Esophagus muscularis mucosa (tissue), 4 donors: ENCODE data around the gene PRDM1. TPM values are rescaled to one million over a fixed set of nuclear protein-coding genes. Genes with fewer than 3 reads are reported as not detected.
A peak's percentile ranks its signal among the peaks of the same experiment; 100 is the strongest.

Source experiments
- DNase-seq: peaks from one replicate; pipeline ENCODE4 v3.0.0-alpha.2; 2017; ENCODE audit errors: extremely low spot score
- H3K27ac ChIP-seq, 4 donors: fragments of 200-600 bp; sonication (generic); replicated peaks in 1 of 4; 1 replicate in 3 of 4; 2 replicates in 1 of 4; pipeline ENCODE4 v1.5.1; 2016 to 2019; ENCODE audit warnings: mild to moderate bottlenecking in 1 of 4
- H3K27me3 ChIP-seq, 4 donors: fragments of 200-600 bp; sonication (generic); one replicate each; pipeline versions ENCODE4 v1.5.1 to v1.6.0; 2016 to 2019
- H3K36me3 ChIP-seq, 4 donors: fragments of 200-600 bp; sonication (generic); one replicate each; pipeline ENCODE4 v1.5.1; 2016 to 2019
- H3K4me1 ChIP-seq, 4 donors: fragments of 200-600 bp; sonication (generic); one replicate each; pipeline ENCODE4 v1.5.1; 2016 to 2019
- H3K4me3 ChIP-seq, 4 donors: fragments of 200-600 bp; sonication (generic); 1 replicate in 2 of 4; 2 replicates in 2 of 4; pipeline ENCODE4 v1.5.1; 2016 to 2019; ENCODE audit warnings: mild to moderate bottlenecking in 4 of 4, moderate library complexity in 1 of 4
- H3K9me3 ChIP-seq, 4 donors: fragments of 200-600 bp; sonication (generic); 1 replicate in 3 of 4; 2 replicates in 1 of 4; pipeline ENCODE4 v1.5.1; 2016 to 2019
- EP300 ChIP-seq: sonication (generic); formaldehyde crosslinking; IDR thresholded peaks from one replicate; pipeline ENCODE4 v1.6.1; 2017; ENCODE audit warnings: antibody characterized with exemption
- POLR2A ChIP-seq: fragments of 450-650 bp; IDR thresholded peaks from one replicate; pipeline ENCODE4 v1.6.1; 2017; ENCODE audit warnings: antibody characterized with exemption, moderate library complexity, mild to moderate bottlenecking, low read depth
- POLR2AphosphoS5 ChIP-seq, 2 donors: sonication (generic); formaldehyde crosslinking; IDR thresholded peaks; one replicate each; pipeline ENCODE4 v1.6.1; 2017; ENCODE audit warnings: antibody characterized with exemption in 2 of 2
- WGBS: methylation state at CpG from one replicate; pipeline ENCODE4 v1.1.5; 2018; 5-methylcytosine and 5-hydroxymethylcytosine counted together
- intact Hi-C: fragments of 100-400 bp; cut with DNase I; formaldehyde crosslinking; loops from one replicate; pipeline ENCODE4 v1.15.1; 2023
- total RNA-seq, 4 donors: library from RNA; depleted of rRNA; stranded (reverse); fragments of >200 nt; gene quantifications; one replicate each; pipeline versions ENCODE4 v1.1.0 to v1.2.1, GENCODE V29; 2016
- TF ChIP-seq, protein P1 (sequence below), 3 experiments: fragments of 200-600 bp in 2 of 3; fragments of 450-650 bp in 1 of 3; sonication (generic) in 2 of 3; IDR thresholded peaks; one replicate each; pipeline ENCODE4 v1.5.1; 2017 to 2019; ENCODE audit warnings: antibody characterized with exemption in 3 of 3, mild to moderate bottlenecking in 2 of 3, moderate library complexity in 1 of 3

PRDM1 gene
- total RNA-seq, 4 donors from 2014 or later, result 1.8 to 5.1 (median 2.3) TPM

DNA sequence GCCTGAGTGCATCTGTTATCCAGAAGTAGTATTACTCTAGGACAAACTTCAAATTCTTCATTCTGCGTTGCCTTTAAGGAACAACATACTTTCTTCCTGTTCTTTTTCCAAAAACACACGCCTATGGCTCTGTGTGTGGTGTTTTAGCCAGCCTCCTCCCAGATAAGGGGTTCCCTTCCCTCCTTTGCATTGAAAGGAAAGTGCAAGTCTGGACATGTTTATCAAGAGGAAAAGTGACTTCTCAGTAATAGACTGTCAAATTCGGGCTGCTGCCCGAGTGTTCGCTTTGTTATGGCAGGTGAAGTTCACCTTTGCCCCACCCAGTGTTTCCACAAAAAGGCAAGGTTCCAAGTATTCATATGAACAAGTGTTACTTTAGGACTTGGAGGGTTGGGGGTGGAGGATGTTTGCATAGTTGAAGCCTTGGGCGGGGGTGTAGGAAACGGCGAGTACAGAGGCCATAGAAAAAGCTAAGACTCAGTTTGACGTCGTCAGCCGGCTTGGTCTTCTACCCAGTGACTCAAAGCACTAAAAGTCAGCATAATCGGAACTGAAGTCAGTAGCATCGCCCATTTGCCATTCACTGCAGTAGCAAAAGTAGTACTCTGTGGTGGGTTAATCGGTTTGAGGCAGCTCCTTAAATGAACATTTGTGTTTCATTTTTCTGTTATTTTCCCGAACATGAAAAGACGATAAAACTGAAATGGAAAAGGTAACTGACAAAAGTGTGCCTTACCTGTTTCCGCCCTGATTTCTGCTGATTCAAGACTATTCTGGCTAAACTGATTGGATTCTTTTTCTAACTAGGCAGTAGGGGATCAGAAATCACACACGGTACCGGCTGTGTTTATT lies 12.5 kb downstream of the PRDM1 start:
- Histone ChIP-seq H3K4me1 (peaks cover 2 to 19% (median 11%) of the 10 kb centered on the region in 4 donors), H3K27ac (peak overlapping the region; percentile 54 to 74 (median 58)), H3K36me3 (no peaks in the 10 kb centered on the region), H3K27me3 (peaks cover 0 to 37% (median 8%) of the 10 kb centered on the region in 4 donors), H3K9me3 (no peaks in the 10 kb centered on the region), H3K4me3 (peak overlapping the region; percentile 43 to 55 (median 46))
- intact Hi-C loops, result no loop called here
- TF ChIP-seq POLR2AphosphoS5 (IDR thresholded peaks at IDR 0.05) (peak; percentile 38 to 53), POLR2A (no peak)
- WGBS, result 28% methylated on average over 19 of the region's 19 CpGs
- DNase-seq, result peak; percentile 91

GRCh38 chr6:106099235-106099537 lies 13.1 kb downstream of the PRDM1 start:
- H3K4me3 ChIP-seq, result peak overlapping the region; percentile 43 to 55 (median 46)
- TF ChIP-seq, protein P1, sequence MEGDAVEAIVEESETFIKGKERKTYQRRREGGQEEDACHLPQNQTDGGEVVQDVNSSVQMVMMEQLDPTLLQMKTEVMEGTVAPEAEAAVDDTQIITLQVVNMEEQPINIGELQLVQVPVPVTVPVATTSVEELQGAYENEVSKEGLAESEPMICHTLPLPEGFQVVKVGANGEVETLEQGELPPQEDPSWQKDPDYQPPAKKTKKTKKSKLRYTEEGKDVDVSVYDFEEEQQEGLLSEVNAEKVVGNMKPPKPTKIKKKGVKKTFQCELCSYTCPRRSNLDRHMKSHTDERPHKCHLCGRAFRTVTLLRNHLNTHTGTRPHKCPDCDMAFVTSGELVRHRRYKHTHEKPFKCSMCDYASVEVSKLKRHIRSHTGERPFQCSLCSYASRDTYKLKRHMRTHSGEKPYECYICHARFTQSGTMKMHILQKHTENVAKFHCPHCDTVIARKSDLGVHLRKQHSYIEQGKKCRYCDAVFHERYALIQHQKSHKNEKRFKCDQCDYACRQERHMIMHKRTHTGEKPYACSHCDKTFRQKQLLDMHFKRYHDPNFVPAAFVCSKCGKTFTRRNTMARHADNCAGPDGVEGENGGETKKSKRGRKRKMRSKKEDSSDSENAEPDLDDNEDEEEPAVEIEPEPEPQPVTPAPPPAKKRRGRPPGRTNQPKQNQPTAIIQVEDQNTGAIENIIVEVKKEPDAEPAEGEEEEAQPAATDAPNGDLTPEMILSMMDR (IDR thresholded peaks at IDR 0.05), result no peak
- no peak for TF ChIP-seq POLR2AphosphoS5 (IDR thresholded peaks at IDR 0.05)
- TF ChIP-seq EP300, result no peak
- TF ChIP-seq POLR2A, result no peak
- H3K27me3 ChIP-seq, result peaks cover 0 to 37% (median 8%) of the 10 kb centered on the region in 4 donors
- peaks cover 2 to 19% (median 11%) of the 10 kb centered on the region in 4 donors for H3K4me1 ChIP-seq
- 35% methylated on average over 6 of the region's 7 CpGs for WGBS
- no peaks in the 10 kb centered on the region for H3K9me3 ChIP-seq
- DNase-seq, result peak; percentile 83
- H3K36me3 ChIP-seq, result no peaks in the 10 kb centered on the region
- intact Hi-C loops, result no loop called here
- H3K27ac ChIP-seq, result peak overlapping the region in 2 of 4 donors; percentile 59 to 74

GRCh38 chr6:106100755-106101154 lies 14.6 kb downstream of the PRDM1 start:
- 95% methylated on average over 9 of the region's 9 CpGs for WGBS
- intact Hi-C loops, result no loop called here
- no peak overlapping the region for H3K4me3 ChIP-seq
- H3K36me3 ChIP-seq, result peaks cover 0 to 9% (median 7%) of the 10 kb centered on the region in 4 donors
- H3K27ac ChIP-seq, result no peak overlapping the region
- peak; percentile 60 for DNase-seq
- peaks cover 2 to 19% (median 11%) of the 10 kb centered on the region in 4 donors for H3K4me1 ChIP-seq
- peaks cover 0 to 39% (median 8%) of the 10 kb centered on the region in 4 donors for H3K27me3 ChIP-seq
- TF ChIP-seq POLR2AphosphoS5 (IDR thresholded peaks at IDR 0.05) (no peak), EP300 (no peak), POLR2A (no peak)
- TF ChIP-seq, protein P1 (IDR thresholded peaks at IDR 0.05), result no peak
- H3K9me3 ChIP-seq, result no peaks in the 10 kb centered on the region

DNA sequence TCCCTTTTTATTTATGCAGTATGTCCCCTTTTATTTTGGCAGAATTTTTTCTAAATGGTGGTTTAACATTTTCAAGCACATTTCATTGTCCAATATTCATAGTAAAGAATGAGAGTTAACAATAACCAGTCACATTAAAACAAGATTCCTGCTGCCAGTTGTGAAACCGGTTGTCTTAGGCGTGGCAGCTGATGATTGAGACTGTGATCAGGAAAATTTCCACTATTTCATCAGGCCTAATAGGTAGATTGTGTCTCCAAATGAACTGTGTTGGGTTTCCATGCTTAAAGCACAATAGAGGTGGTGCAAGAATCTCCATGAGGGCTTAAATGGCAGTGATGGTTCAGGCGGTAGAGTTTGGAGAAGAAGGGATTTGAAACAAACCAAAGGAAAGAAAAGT lies 15.3 kb downstream of the PRDM1 start:
- WGBS, result 89% methylated on average over 3 of the region's 3 CpGs
- H3K9me3 ChIP-seq, result no peaks in the 10 kb centered on the region
- no peak for TF ChIP-seq EP300
- no peak for TF ChIP-seq POLR2AphosphoS5 (IDR thresholded peaks at IDR 0.05)
- TF ChIP-seq POLR2A, result no peak
- TF ChIP-seq, protein P1 (IDR thresholded peaks at IDR 0.05), result no peak
- H3K4me3 ChIP-seq, result no peak overlapping the region
- peaks cover 0 to 32% (median 8%) of the 10 kb centered on the region in 4 donors for H3K27me3 ChIP-seq
- H3K27ac ChIP-seq, result no peak overlapping the region
- peaks cover 0 to 15% (median 9%) of the 10 kb centered on the region in 4 donors for H3K36me3 ChIP-seq
- intact Hi-C loops, result no loop called here
- peak; percentile 8 for DNase-seq
- peaks cover 2 to 19% (median 11%) of the 10 kb centered on the region in 4 donors for H3K4me1 ChIP-seq

DNA sequence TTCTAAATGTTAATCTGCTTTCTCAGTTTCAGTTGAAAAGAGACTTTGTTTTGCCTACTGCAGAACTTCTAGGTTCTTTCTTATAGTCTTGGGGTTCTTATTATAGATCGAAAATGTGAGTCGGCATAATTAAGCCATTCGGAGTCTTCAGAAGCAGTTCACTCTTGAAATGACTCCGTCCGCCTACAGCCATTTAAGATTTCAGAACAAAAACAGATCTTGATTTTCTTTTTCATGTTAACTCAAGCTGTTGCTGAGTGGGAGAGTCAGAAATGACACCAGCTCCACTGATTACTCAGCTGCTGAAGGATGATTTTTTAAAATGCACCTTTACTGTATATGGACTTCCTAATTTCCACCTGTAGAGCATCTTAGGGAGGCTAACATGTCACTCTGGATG lies 15.9 kb downstream of the PRDM1 start:
- H3K27me3 ChIP-seq, result peaks cover 0 to 27% (median 8%) of the 10 kb centered on the region in 4 donors
- H3K27ac ChIP-seq, result no peak overlapping the region
- H3K36me3 ChIP-seq, result peaks cover 0 to 20% (median 12%) of the 10 kb centered on the region in 4 donors
- H3K4me3 ChIP-seq, result no peak overlapping the region
- WGBS, result 90% methylated on average over 5 of the region's 5 CpGs
- H3K4me1 ChIP-seq, result peaks cover 1 to 19% (median 11%) of the 10 kb centered on the region in 4 donors
- H3K9me3 ChIP-seq, result no peaks in the 10 kb centered on the region
- intact Hi-C loops, result no loop called here
- TF ChIP-seq POLR2A (no peak), POLR2AphosphoS5 (IDR thresholded peaks at IDR 0.05) (no peak), EP300 (no peak)
- TF ChIP-seq, protein P1 (IDR thresholded peaks at IDR 0.05), result no peak
- peak; percentile 34 for DNase-seq
